Measurements from ENCODE around the gene ETHE1.
"Not testable (repeated sequence)": the region's sequence is repeated elsewhere in the genome, so short reads cannot be mapped to it uniquely, and the experiment has no call there.

Gene ETHE1

DNA sequence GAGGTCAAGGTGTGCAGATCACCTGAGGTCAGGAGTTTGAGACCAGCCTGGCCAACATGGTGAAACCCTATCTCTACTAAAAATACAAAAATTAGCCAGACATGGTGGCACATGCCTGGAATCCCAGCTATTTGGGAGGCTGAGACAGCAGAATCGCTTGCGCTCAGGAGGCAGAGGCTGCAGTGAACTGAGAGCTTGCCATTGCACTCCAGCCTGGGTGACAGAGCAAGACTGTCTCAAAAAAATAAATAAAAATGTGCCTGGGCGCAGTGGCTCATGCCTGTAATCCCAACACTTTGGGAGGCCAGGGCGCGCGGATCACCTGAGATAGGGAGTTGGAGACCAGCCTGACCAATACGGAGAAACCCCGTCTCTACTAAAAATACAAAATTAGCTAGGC, 3.3 kb downstream of the ETHE1 start:
- DNase-seq (ENCODE audit: low spot score): not testable (repeated sequence)

GRCh38 chr19:43522929-43523328, 4.1 kb downstream of the ETHE1 start:
- DNase-seq (ENCODE audit: low spot score): no peak

- DNase-seq (ENCODE audit: low spot score): peak; percentile 80
Measured at GRCh38 chr19:43519436-43520088, 7.4 kb downstream of the ETHE1 start.

GRCh38 chr19:43518051-43518450, 8.9 kb downstream of the ETHE1 start:
- no peak for DNase-seq (ENCODE audit: low spot score)

DNA sequence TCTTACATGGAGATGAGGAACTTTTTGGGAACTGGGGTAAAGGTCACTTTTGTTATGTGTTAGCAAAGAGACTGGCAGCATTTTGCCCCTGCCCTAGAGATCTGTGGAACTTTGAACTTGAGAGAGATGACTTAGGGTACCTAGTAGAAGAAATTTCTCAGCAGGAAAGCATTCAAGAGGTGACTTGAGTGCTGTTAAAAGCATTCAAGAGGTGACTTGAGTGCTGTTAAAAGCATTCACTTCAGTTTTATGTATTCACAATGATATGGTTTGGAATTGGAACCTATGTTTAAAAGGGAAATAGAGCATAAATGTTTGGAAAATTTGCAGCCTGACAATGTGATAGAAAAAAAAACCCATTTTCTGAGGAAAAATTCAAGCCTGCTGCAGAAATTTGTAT, 14.6 kb downstream of the ETHE1 start:
- DNase-seq (ENCODE audit: low spot score): not testable (repeated sequence)

DNA sequence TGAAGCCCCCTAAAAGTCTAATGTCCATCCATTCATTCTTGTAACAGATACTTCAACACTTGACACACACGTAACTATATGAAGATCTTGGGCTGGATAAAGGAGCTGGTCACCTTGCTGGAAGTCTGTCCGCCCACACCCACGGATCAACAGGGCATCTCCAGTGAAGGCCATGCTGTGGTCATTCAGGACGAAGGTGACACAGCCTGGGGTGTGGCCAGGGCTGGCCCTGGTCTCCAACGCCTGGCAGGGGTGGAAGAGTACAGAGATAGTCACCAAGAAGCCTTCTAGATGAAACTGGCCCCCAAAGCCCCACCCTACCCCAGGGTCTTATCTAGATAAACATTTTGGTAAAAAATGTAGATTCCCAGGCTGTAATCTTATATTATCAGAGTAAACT, 15.7 kb downstream of the ETHE1 start:
- no peak for DNase-seq (ENCODE audit: low spot score)

- DNase-seq (ENCODE audit: low spot score): no peak
Measured at GRCh38 chr19:43510713-43511112, 16.3 kb downstream of the ETHE1 start.

DNA sequence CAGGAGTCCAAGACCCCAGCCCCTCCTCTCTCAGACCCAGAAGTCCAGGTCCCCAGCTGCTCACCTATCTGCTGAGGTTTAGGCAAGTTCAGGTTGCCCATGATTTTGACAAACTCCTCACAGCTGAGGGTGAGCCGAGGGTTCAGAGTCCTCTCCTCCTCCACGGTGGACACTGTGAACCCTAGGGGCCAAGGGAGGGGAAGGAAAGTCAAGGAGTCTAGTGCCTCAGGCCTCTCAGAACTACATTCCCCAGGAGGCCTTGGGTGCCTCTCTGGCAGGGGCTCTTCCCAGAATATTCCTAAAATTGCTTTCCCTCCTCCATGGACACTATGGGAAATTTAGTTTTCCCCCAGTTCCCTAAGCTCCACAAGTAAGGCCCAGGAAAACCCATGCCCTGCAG, 19.1 kb downstream of the ETHE1 start:
- DNase-seq (ENCODE audit: low spot score): no peak

- no peak for DNase-seq (ENCODE audit: low spot score)
Measured at GRCh38 chr19:43506629-43507028, 20.4 kb downstream of the ETHE1 start.

- no peak for DNase-seq (ENCODE audit: low spot score)
Measured at GRCh38 chr19:43505941-43506340, 21.1 kb downstream of the ETHE1 start.

- no peak for DNase-seq (ENCODE audit: low spot score)
Measured at GRCh38 chr19:43505186-43505456, 21.9 kb downstream of the ETHE1 start.

- peak; percentile 31 for DNase-seq (ENCODE audit: low spot score)
Measured at GRCh38 chr19:43504426-43505185, 22.4 kb downstream of the ETHE1 start, which contains the start of gene PHLDB3. Gene PHLDB3, minus strand, starts transcription at chr19:43504746. Its CDS starts 628 bp downstream, at chr19:43504118.

GRCh38 chr19:43503501-43504425, 23.2 kb downstream of the ETHE1 start:
- DNase-seq (ENCODE audit: low spot score): peak; percentile 98

GRCh38 chr19:43502419-43502976, 24.5 kb downstream of the ETHE1 start:
- no peak for DNase-seq (ENCODE audit: low spot score)

DNA sequence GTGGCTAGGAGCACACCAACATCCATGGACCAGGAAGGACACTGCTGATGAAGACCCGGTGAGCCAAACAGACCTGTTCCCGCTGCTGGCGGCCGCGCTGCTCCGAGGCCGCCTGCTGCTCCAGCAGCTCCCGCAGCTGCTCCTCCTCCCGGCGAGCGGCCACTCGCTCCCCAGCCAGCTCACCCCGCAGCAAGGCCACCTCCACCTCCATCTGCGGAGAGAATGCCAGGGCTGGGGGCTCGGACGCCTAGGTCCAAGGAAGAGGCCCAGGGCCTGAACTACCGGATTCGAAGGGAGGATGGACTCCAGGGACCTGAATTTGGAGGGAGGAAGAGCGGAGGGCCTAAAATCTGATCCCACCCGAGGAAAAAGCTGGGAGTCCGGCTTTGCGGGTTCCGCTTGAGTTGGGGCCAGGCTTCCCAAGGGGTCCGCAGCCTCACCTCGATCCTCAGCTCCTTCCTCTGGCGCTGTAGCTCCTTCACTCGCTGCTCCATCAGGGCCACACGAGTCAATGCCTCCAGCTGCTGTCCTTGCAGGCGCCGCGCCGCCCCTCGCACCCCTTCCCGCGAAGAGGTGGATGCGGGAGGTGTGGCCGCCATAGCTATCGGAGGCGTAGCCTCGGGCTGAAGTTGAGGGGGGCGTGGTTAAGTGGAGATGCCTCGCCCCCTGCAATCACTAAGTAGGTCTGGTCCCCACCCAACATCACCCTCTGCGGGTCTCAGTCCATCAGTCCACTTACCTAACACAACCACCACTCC, 25.2 kb downstream of the ETHE1 start:
- DNase-seq (ENCODE audit: low spot score): no peak

DNA sequence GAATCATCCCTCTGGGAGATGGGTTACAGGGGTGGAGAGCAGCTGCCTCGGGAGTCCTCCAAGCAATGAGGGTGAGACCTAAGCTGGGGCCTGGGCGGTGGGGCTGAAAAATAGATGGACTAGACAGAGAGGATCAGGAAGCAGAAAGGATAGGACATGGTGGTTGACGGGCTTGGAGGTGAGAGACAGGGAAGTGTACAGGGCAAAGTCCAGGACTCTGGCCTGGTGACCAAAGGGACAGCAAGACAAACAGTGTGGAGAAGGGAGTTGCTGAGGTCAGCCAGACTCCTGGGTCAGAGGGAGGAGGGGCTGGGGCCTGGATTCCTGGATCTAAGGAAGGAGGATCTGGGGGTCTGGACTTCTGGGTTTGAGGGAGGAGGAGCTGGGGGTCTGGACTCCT, 28.0 kb downstream of the ETHE1 start:
- no peak for DNase-seq (ENCODE audit: low spot score)

GRCh38 chr19:43498233-43498842, 28.7 kb downstream of the ETHE1 start:
- no peak for DNase-seq (ENCODE audit: low spot score)

GRCh38 chr19:43496960-43497359, 30.0 kb downstream of the ETHE1 start:
- DNase-seq (ENCODE audit: low spot score): no peak

GRCh38 chr19:43495082-43495481, 31.9 kb downstream of the ETHE1 start:
- DNase-seq (ENCODE audit: low spot score): no peak

- DNase-seq (ENCODE audit: low spot score): no peak
Measured at GRCh38 chr19:43490759-43491158, 36.2 kb downstream of the ETHE1 start.

DNA sequence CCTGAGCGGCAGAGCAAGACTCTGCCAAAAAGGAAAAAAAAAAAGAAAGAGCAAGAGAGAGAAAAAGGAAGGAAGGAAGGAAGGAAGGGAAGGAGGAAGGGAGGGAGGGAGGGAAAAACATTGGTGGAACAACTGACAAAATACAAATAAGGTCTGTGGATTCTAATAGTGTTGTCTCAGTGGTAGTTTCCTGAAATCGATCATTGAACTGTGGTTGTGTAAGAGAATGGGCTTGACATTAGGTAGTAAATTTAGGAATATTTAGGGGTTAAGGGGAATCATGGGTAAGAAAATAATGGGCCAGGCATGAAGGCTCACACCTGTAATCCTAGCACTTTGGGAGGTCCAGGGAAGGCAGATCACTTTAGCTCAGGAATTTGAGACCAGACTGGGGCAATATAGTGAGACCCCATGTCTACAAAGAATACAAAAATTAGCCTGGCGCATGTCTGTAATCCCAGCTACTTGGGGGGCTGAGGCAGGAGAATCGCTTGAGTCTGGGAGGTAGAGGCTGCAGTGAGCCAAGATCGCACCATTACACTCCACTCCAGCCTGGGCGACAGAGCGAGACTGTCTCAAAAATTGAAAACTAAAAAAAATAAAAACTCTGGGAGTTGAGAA, 36.9 kb downstream of the ETHE1 start:
- no peak for DNase-seq (ENCODE audit: low spot score)

All from activated CD4-positive, alpha-beta T cell treated with anti-CD3 and anti-CD28 coated beads, Interleukin-2, Interleukin-4, amounts not matched to agents 100 ng/mL and 50 ng/mL, durations not matched to agents 16 hours and 8 hours (primary cell).